SU-DHL-6 (cell line): ENCODE measurements around the gene GPRC5A.

ENCODE experiments used
- H2AFZ ChIP-seq: fragments of 200-600 bp; sonication (generic); 2 replicates; pipeline ENCODE4 v1.6.1; 2014; ENCODE audit warnings: low read depth, mild to moderate bottlenecking, moderate library complexity, mixed read lengths, antibody characterized with exemption, low read length; ENCODE audit not compliant: severe bottlenecking
- H3F3A ChIP-seq: fragments of 200-600 bp; shearing (Covaris generic); 2 replicates; pipeline ENCODE4 v1.6.0; 2016; ENCODE audit warnings: antibody characterized with exemption, mild to moderate bottlenecking; ENCODE audit not compliant: insufficient read depth
- H3K27ac ChIP-seq: fragments of 200-600 bp; sonication (generic); 2 replicates; pipeline ENCODE4 v1.5.1; 2016; ENCODE audit warnings: low read depth, mild to moderate bottlenecking, low read length, moderate library complexity, mixed read lengths
- H3K27me3 ChIP-seq: fragments of 200-600 bp; sonication (generic), shearing (Covaris generic); 2 replicates; pipeline ENCODE4 v1.6.0; 2014; ENCODE audit warnings: mild to moderate bottlenecking, low read length
- H3K36me3 ChIP-seq: fragments of 200-600 bp; sonication (generic); 2 replicates; pipeline ENCODE4 v1.6.1; 2014; ENCODE audit warnings: mild to moderate bottlenecking, low read length, mixed read lengths
- H3K4me2 ChIP-seq: fragments of 300-600, 200-600 bp; shearing (Covaris generic), sonication (generic); 2 replicates; pipeline ENCODE4 v1.6.0; 2014; ENCODE audit warnings: low read length, low read depth, mild to moderate bottlenecking; ENCODE audit not compliant: poor library complexity, severe bottlenecking
- H3K4me3 ChIP-seq: fragments of 200-600 bp; sonication (generic); 2 replicates; pipeline ENCODE4 v1.5.1; 2014; ENCODE audit warnings: antibody characterized with exemption, low read length, mild to moderate bottlenecking, mixed read lengths; ENCODE audit not compliant: insufficient read depth, poor library complexity, severe bottlenecking
- H3K79me2 ChIP-seq: fragments of 200-600 bp; sonication (generic); 2 replicates; pipeline ENCODE4 v1.6.1; 2014; ENCODE audit warnings: mild to moderate bottlenecking, low read length, moderate library complexity; ENCODE audit not compliant: insufficient read depth
- H3K9ac ChIP-seq: fragments of 200-600 bp; sonication (generic); 2 replicates; pipeline ENCODE4 v1.7.0; 2014; ENCODE audit warnings: mild to moderate bottlenecking, low read length
- H3K9me2 ChIP-seq: fragments of 200-600 bp; sonication (generic); replicated peaks from 2 replicates; pipeline ENCODE4 v1.6.1; 2014; ENCODE audit warnings: low read length; ENCODE audit not compliant: insufficient read depth
- H3K9me3 ChIP-seq: fragments of 200-600 bp; sonication (generic); 2 replicates; pipeline ENCODE4 v1.6.1; 2014; ENCODE audit warnings: low read length, mixed read lengths; ENCODE audit not compliant: insufficient read depth
- H4K20me1 ChIP-seq: fragments of 200-600 bp; sonication (generic); 2 replicates; pipeline ENCODE4 v1.6.1; 2014; ENCODE audit warnings: low read depth, mild to moderate bottlenecking, antibody characterized with exemption, low read length, moderate library complexity, mixed read lengths
- CTCF ChIP-seq: fragments of 200-600 bp; sonication (generic); IDR thresholded peaks from one replicate; pipeline ENCODE4 v1.5.1; 2017; ENCODE audit warnings: antibody characterized with exemption, mild to moderate bottlenecking, low read length, moderate library complexity; ENCODE audit not compliant: insufficient read depth, poor library complexity, severe bottlenecking
- EZH2phosphoT487 ChIP-seq: fragments of 200-600 bp; sonication (generic), shearing (Covaris generic); conservative IDR thresholded peaks from 2 replicates; pipeline ENCODE4 v1.6.1; 2018; ENCODE audit warnings: mild to moderate bottlenecking, antibody characterized with exemption, low read length, moderate library complexity, mixed read lengths

Gene GPRC5A

GRCh38 chr12:12922191-12922616 lies 30.8 kb downstream of the GPRC5A start:
- no peak for TF ChIP-seq CTCF
- H3K79me2 ChIP-seq, result no peaks in the 10 kb centered on the region
- no peak overlapping the region for H3K4me3 ChIP-seq
- no peaks in the 10 kb centered on the region for H4K20me1 ChIP-seq
- H2AFZ ChIP-seq, result no peak overlapping the region
- H3K36me3 ChIP-seq, result no peaks in the 10 kb centered on the region
- no peak overlapping the region for H3K4me2 ChIP-seq
- H3F3A ChIP-seq, result no peaks in the 10 kb centered on the region
- H3K9me2 ChIP-seq, result no peaks in the 10 kb centered on the region
- no peaks in the 10 kb centered on the region for H3K27me3 ChIP-seq
- no peak overlapping the region for H3K27ac ChIP-seq
- H3K9ac ChIP-seq, result no peak overlapping the region
- no peaks in the 10 kb centered on the region for H3K9me3 ChIP-seq

- Histone ChIP-seq H3K27ac (no peak overlapping the region), H3K79me2 (no peaks in the 10 kb centered on the region), H3K27me3 (no peaks in the 10 kb centered on the region), H3K9ac (no peak overlapping the region), H3K4me2 (no peak overlapping the region), H3F3A (no peaks in the 10 kb centered on the region), H3K9me3 (no peaks in the 10 kb centered on the region), H3K4me3 (no peak overlapping the region), H3K9me2 (no peaks in the 10 kb centered on the region), H2AFZ (no peak overlapping the region), H3K36me3 (no peaks in the 10 kb centered on the region), H4K20me1 (no peaks in the 10 kb centered on the region)
- TF ChIP-seq CTCF, result no peak
- no peak for TF ChIP-seq EZH2phosphoT487
Measured at GRCh38 chr12:12922978-12923377, 31.6 kb downstream of the GPRC5A start.

GRCh38 chr12:12924169-12924568 lies 32.8 kb downstream of the GPRC5A start:
- H3K9ac ChIP-seq, result no peak overlapping the region
- H3K4me2 ChIP-seq, result no peak overlapping the region
- no peak for TF ChIP-seq CTCF
- no peak for TF ChIP-seq EZH2phosphoT487
- no peaks in the 10 kb centered on the region for H3K36me3 ChIP-seq
- H3F3A ChIP-seq, result no peaks in the 10 kb centered on the region
- no peaks in the 10 kb centered on the region for H3K9me2 ChIP-seq
- no peaks in the 10 kb centered on the region for H3K9me3 ChIP-seq
- H3K79me2 ChIP-seq, result no peaks in the 10 kb centered on the region
- no peaks in the 10 kb centered on the region for H3K27me3 ChIP-seq
- H4K20me1 ChIP-seq, result no peaks in the 10 kb centered on the region
- H3K4me3 ChIP-seq, result no peak overlapping the region
- H3K27ac ChIP-seq, result no peak overlapping the region
- H2AFZ ChIP-seq, result no peak overlapping the region

- Histone ChIP-seq H3K27me3 (no peaks in the 10 kb centered on the region), H3K79me2 (no peaks in the 10 kb centered on the region), H3K27ac (no peak overlapping the region), H3K9ac (no peak overlapping the region), H2AFZ (no peak overlapping the region), H3F3A (no peaks in the 10 kb centered on the region), H3K9me2 (no peaks in the 10 kb centered on the region), H3K4me2 (no peak overlapping the region), H3K4me3 (no peak overlapping the region), H3K9me3 (no peaks in the 10 kb centered on the region), H3K36me3 (no peaks in the 10 kb centered on the region), H4K20me1 (no peaks in the 10 kb centered on the region)
- TF ChIP-seq CTCF (no peak), EZH2phosphoT487 (no peak)
Measured at GRCh38 chr12:12925388-12925787, 34.0 kb downstream of the GPRC5A start.
